Lung (tissue), 12 donors: ENCODE results near the gene FBXW12. TPM values are rescaled to one million over a fixed set of nuclear protein-coding genes. Genes with fewer than 3 reads are reported as not detected.

Experiments
- ATAC-seq: fragments of 200-7000 bp; cut with Tn5 transposase; one replicate; pipeline ENCODE4 v1.9.1; 2020; ENCODE audit warnings: moderate number of reproducible peaks; ENCODE audit not compliant: insufficient read depth, low FRiP score
- DNase-seq, 3 donors: peaks; one replicate each; pipeline ENCODE4 v3.0.0-alpha.2; 2013 to 2017
- H3K27ac ChIP-seq, 2 donors: one replicate each; pipeline ENCODE4 v1.5.1; 2013; ENCODE audit warnings: mild to moderate bottlenecking in 2 of 2, moderate library complexity in 2 of 2, control low read depth in 1 of 2, inconsistent platforms in 1 of 2, low read depth in 1 of 2, low read length in 1 of 2
- H3K27me3 ChIP-seq, 3 donors: one replicate each; pipeline ENCODE4 v1.5.1; 2013; ENCODE audit warnings: low read length in 2 of 3; ENCODE audit not compliant: control insufficient read depth in 3 of 3, insufficient read depth in 3 of 3
- H3K36me3 ChIP-seq, 4 donors: one replicate each; pipeline ENCODE4 v1.5.1; 2013; ENCODE audit warnings: low read length in 4 of 4, mild to moderate bottlenecking in 1 of 4, moderate library complexity in 1 of 4; ENCODE audit not compliant: control insufficient read depth in 4 of 4, insufficient read depth in 4 of 4
- H3K4me1 ChIP-seq, 5 donors: one replicate each; pipeline ENCODE4 v1.5.1; 2013; ENCODE audit warnings: low read length in 5 of 5, mild to moderate bottlenecking in 2 of 5, moderate library complexity in 1 of 5; ENCODE audit not compliant: control insufficient read depth in 5 of 5, insufficient read depth in 5 of 5
- H3K4me3 ChIP-seq: one replicate; pipeline ENCODE4 v1.5.1; 2013; ENCODE audit warnings: mild to moderate bottlenecking, control low read depth, moderate library complexity
- H3K9ac ChIP-seq, 2 donors: one replicate each; pipeline ENCODE4 v1.5.1; 2013; ENCODE audit warnings: low read length in 2 of 2, control low read depth in 1 of 2; ENCODE audit not compliant: insufficient read depth in 1 of 2
- H3K9me3 ChIP-seq, 4 donors: one replicate each; pipeline ENCODE4 v1.5.1; 2013; ENCODE audit warnings: low read length in 3 of 4, mild to moderate bottlenecking in 1 of 4, moderate library complexity in 1 of 4; ENCODE audit not compliant: control insufficient read depth in 4 of 4, insufficient read depth in 3 of 4
- CTCF ChIP-seq: IDR thresholded peaks from 2 replicates; pipeline ENCODE4 v1.5.1; 2012; ENCODE audit warnings: mild to moderate bottlenecking; ENCODE audit errors: control extremely low read depth, extremely low read depth
- WGBS, 2 donors: extraction: QIAGEN DNeasy Blood & Tissue Kit; methylation state at CpG; one replicate each; pipeline ENCODE4 v1.1.7; 2013; 5-methylcytosine and 5-hydroxymethylcytosine counted together
- polyA plus RNA-seq, 2 donors: library from polyadenylated mRNA; stranded (reverse); fragments of 200-250 nt; gene quantifications; one replicate each; pipeline ENCODE4 v1.2.1, GENCODE V29; 2013
- total RNA-seq, 2 donors: library from RNA; depleted of rRNA in 1 of 2; stranded (reverse); fragments of >200 nt in 1 of 2; gene quantifications; one replicate each; pipeline ENCODE4 v1.2.1, GENCODE V29; 2014 to 2021
- donor health status: control.
- donor health status: control.
- donor health status: Bipolar disorder and iron deficiency.
- donor health status: healthy.
- donor health status: DM: yes; HTN: yes; CAD: no.

Gene FBXW12
- total and polyA plus RNA-seq, 4 donors: not detected

GRCh38 chr3:48405971-48406370 is 34.0 kb downstream of the FBXW12 start:
- H3K36me3 ChIP-seq: peaks cover 10 to 50% (median 27%) of the 10 kb centered on the region in 4 donors

GRCh38 chr3:48406443-48407431 is 34.7 kb downstream of the FBXW12 start:
- no peaks in the 10 kb centered on the region for H3K9me3 ChIP-seq
- H3K27me3 ChIP-seq: no peaks in the 10 kb centered on the region
- H3K9ac ChIP-seq: no peak overlapping the region
- ATAC-seq (no peak), DNase-seq (peak in 1 of 3 donors; percentile 11)
- H3K36me3 ChIP-seq: peaks cover 10 to 56% (median 32%) of the 10 kb centered on the region in 4 donors
- 85 to 86% methylated on average over 18 of the region's 18 CpGs for WGBS, 2 donors
- H3K4me3 ChIP-seq: no peak overlapping the region
- H3K27ac ChIP-seq: no peak overlapping the region
- no peaks in the 10 kb centered on the region for H3K4me1 ChIP-seq
- TF ChIP-seq CTCF: no peak

More at GRCh38 chr3:48405971-48406370, 34.0 kb downstream of the FBXW12 start:
- Histone ChIP-seq H3K9me3 (no peaks in the 10 kb centered on the region), H3K27me3 (no peaks in the 10 kb centered on the region), H3K27ac (no peak overlapping the region), H3K4me3 (no peak overlapping the region), H3K9ac (no peak overlapping the region), H3K4me1 (no peaks in the 10 kb centered on the region)
- WGBS, 2 donors: 74 to 80% methylated on average over 1 of the region's 1 CpG
- TF ChIP-seq CTCF: no peak
- DNase-seq: no peak
- no peak for ATAC-seq

- no peaks in the 10 kb centered on the region for H3K9me3 ChIP-seq
- no peak overlapping the region for H3K27ac ChIP-seq
- WGBS, 2 donors: 90 to 93% methylated on average over 8 of the region's 8 CpGs
- DNase-seq (peak in 1 of 3 donors; percentile 8), ATAC-seq (no peak)
- H3K9ac ChIP-seq: no peak overlapping the region
- H3K27me3 ChIP-seq: no peaks in the 10 kb centered on the region
- H3K4me1 ChIP-seq: no peaks in the 10 kb centered on the region
- H3K36me3 ChIP-seq: peaks cover 10 to 64% (median 34%) of the 10 kb centered on the region in 4 donors
- no peak overlapping the region for H3K4me3 ChIP-seq
- no peak for TF ChIP-seq CTCF
Measured at GRCh38 chr3:48407542-48408099, 35.6 kb downstream of the FBXW12 start.
